NCI-H82 treated with DMSO at 0.1 percent for 48 hours (cell line): ENCODE data around the gene VAMP8.
"Not testable (repeated sequence)": the region's sequence is repeated elsewhere in the genome, so short reads cannot be mapped to it uniquely, and the experiment has no call there.

Source experiments
- DNase-seq: peaks from one replicate; lab custom pipeline; 2025; ENCODE audit not compliant: unreplicated experiment; lab: John Stamatoyannopoulos, UW

Gene VAMP8

GRCh38 chr2:85577386-85578242 is at the start of gene VAMP8:
Gene VAMP8, plus strand, starts transcription at chr2:85577586. Its CDS starts 61 bp downstream, at chr2:85577647.
- DNase-seq: no peak

DNA sequence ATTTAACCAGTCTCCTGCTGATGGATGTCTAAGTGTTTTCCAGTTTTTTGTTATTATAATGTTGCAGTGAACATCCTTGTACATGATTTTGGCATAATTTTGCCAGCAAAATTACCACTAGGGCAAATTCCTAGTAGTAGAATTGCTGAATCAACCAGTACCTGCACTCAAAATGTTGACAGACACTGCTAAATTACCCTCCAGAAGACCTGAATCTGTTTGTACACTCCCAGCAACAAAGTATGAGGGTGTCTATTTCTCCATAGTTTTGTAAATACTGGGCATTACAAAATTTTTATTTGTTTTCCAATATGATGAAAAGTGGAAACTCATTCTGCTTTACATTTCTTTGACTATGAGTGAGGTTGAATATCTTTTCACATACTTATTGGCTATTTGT is 49.6 kb upstream of the VAMP8 start:
- DNase-seq: no peak

DNA sequence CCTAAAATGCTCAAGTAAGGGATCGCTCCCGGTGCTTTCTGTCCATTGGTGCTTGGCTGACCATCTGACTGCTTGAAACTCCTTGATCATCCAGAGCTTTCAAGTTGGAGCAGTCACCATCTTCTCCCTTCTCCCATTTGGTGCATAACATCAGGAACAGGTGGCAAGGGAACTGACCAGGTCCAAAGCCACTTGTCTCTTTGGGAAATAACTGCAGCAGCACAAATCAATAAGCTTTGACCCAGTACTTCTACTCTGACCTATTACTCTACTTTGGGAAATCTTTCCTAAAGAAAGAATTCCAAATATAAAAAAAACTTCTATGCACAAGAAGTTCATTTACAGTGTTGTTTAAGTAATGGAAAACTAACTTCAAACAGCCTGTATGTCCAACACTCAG is 49.0 kb upstream of the VAMP8 start:
- no peak for DNase-seq

- no peak for DNase-seq
Observed at GRCh38 chr2:85529809-85530208, 47.6 kb upstream of the VAMP8 start.

GRCh38 chr2:85531589-85531988 is 45.8 kb upstream of the VAMP8 start:
- DNase-seq: no peak

DNA sequence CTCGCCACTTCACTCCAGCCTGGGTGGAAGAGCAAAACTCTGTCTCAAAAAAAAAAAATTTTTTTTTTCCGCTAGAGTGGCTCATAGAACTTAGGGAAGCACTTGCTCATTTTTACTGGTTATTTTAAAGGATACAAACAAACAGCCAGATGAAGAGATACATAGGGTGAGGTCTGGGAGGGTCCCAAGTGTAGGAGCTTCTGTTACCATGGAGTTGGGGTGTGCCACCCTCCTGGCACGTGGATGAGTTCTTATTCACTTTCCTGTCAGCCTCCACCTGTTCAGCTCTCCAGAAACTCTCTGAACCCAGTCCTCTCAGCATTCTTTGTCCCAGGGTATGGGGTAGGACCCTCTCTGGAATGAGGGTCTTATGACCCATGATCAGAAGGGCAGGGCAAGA is 43.3 kb upstream of the VAMP8 start:
- no peak for DNase-seq

- no peak for DNase-seq
Observed at GRCh38 chr2:85534881-85535280, 42.5 kb upstream of the VAMP8 start.

- no peak for DNase-seq
Observed at GRCh38 chr2:85536479-85536878, 40.9 kb upstream of the VAMP8 start.

- DNase-seq: peak; percentile 73
Observed at GRCh38 chr2:85537600-85538506, 39.5 kb upstream of the VAMP8 start.

- peak; percentile 88 for DNase-seq
Observed at GRCh38 chr2:85538507-85539360, 38.7 kb upstream of the VAMP8 start, which contains the start of gene MAT2A. Gene MAT2A, plus strand, starts transcription at chr2:85539168. Its CDS starts 120 bp downstream, at chr2:85539288.

- no peak for DNase-seq
Observed at GRCh38 chr2:85539361-85540132, 37.8 kb upstream of the VAMP8 start.

DNA sequence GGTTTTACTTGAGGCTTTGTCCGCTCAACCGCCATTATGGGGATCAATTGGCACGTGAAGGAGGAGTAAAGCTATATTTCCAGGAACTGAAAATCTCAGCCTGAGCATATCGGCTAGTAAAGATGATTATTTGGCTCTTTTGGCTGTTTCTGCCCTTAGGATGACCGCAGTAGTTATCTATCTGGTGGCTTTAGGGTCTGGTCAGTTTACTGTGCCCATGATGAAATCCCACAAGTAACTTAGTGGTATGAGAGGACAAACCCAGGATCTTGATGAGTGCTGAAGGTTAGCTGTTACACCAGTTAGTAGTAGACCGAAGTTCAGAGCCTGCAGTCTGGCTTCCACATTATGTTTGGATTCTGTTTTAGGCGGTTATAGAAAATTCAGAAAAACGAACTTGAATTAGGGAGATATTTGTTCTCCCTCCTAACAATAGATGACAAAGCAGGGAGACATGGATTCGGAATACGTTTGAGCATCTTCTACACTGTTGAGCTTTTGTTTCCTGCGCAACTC is 37.2 kb upstream of the VAMP8 start:
- DNase-seq: no peak

DNA sequence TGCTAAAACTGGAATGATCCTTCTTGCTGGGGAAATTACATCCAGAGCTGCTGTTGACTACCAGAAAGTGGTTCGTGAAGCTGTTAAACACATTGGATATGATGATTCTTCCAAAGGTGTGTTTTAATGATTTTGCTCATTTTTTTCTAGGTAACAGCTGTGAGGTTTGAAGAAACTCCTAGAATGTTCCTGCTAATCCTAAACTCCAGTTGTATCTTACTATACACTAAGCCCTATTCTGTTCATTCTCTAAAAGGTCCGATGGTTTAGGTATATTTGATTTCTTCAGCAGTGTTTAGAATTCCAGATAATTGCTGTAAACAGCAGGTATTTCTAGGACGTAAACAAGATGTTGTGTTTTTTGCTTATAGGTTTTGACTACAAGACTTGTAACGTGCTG is 36.1 kb upstream of the VAMP8 start:
- no peak for DNase-seq

- DNase-seq: no peak
Observed at GRCh38 chr2:85541753-85542457, 35.5 kb upstream of the VAMP8 start.

DNA sequence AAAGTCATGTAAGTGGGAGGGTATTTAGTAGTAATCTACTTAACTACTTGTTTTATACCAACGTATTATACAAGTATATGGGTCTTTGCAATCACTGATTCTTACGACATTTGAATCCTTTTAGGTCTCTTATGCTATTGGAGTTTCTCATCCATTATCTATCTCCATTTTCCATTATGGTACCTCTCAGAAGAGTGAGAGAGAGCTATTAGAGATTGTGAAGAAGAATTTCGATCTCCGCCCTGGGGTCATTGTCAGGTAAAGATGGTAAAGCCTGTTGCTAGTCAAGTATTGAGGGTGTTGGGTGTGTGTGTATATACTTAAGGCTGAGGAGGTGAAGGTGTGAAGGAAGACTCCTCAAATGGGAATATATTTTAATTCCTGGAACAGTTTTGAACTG is 34.6 kb upstream of the VAMP8 start:
- no peak for DNase-seq

- DNase-seq: not testable (repeated sequence)
Observed at GRCh38 chr2:85544254-85544691, 33.1 kb upstream of the VAMP8 start.

- DNase-seq: not testable (repeated sequence)
Observed at GRCh38 chr2:85544915-85545779, 32.2 kb upstream of the VAMP8 start.

DNA sequence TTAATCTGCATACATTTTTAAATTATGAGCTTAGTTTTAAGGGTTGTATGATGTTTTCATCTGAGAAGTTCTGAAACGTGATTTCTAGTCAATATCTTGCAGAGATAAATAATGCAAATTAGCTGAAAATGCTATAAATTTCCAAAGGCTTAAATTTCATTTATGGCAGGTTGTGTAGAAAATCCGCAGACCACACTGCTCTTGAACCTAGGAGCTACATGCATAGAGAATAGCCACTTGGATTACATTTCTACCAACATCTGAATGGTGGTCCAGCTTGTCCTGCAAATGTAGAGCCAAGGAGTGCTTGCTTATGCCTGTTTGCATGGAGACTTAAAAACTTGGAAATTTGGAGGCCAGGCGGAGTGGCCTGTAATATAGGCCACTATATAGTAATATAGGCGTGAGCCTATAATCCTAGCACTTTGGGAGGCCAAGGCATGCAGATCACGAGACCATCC is 31.6 kb upstream of the VAMP8 start:
- peak; percentile 38 for DNase-seq
